ENCODE results near the gene TSNAX.

DNA sequence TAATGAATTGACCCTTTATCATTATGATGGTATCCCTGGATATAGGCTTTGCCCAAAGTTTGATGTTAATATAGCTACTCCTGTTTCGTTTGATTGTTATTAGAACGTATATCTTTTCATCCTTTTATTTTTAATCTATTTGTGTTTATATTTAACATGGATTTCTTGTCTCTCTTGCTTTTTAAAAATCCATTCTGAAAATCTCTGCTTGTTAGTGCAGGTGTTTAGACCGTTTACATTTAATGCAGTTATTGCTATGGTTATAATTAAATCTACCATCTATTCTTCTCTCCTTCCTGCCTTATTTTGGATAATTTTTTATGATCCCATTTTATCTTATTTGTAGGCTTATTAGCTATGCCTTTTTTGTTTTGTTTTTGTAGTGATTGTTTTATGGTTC is 12.4 kb downstream of the TSNAX start:
- TF ChIP-seq CTCF (conservative IDR thresholded peaks at IDR 0.05) (no peak), ZFX (IDR thresholded peaks at IDR 0.05) (no peak)
